Measurements from ENCODE around the gene IQCH.

DNA sequence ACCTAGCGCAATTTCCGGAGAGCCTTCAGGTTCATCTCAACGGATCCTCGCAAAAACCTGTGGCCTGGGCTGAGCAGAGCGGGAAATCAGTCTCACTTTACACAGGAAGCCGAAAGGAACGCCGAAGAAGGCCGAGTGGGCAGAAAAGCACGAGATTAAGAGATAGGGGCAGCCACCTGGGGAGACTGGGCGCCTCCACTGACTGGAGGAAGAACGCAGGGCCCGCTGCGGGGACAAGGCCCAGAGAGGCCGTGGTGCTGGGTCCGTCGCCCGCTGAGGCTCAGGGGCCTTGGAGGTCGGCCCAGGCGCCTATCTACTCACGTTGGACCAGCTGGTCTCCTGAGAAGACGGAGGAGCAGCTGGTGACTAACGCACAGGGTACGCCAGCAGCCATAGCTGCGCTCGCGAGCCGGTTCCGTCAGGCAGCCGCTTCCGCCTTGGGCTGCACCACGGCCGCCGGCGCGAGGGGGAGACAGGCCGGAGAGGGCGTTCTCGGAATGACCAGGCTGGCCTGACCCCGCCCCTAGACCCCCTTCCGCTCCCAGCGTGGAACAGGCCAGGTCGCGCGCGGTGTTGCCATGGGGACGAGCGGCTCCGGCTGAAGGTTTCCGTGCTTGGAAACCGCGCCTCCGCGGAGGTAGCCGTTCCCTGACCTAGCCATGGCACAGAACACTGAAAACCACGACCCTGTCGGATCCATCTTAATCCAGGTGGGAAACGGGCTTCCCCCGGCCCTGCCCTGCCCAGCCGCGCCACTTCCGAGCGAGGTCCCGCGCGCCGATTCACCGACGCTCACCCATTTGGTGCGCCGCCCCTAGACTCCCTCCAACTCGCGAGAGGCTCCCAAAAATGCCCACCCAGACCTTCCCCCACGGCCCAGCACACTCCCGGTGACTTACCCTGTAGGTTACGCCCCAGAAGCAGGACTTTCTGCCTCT, at the start of gene IQCH, which contains the start of gene AAGAB:
- TF ChIP-seq ELF4 (IDR thresholded peaks at IDR 0.05) (peak; percentile 94), CTBP1 (IDR thresholded peaks at IDR 0.05; ENCODE audit: borderline replicate concordance) (no peak; the same call in 1 of the 2 replicates), TARDBP (IDR thresholded peaks at IDR 0.05) (no peak), SUZ12 (IDR thresholded peaks at IDR 0.05) (no peak), ZNF384 (IDR thresholded peaks at IDR 0.05) (no peak), L3MBTL2 (conservative IDR thresholded peaks at IDR 0.05) (peak; percentile 87), NFRKB (IDR thresholded peaks at IDR 0.05) (no peak), BHLHE40 (IDR thresholded peaks at IDR 0.05; ENCODE audit: borderline replicate concordance) (peak; percentile 80), FOXA1 (IDR thresholded peaks at IDR 0.05) (no peak), SP1 (IDR thresholded peaks at IDR 0.05) (peak; percentile 98), FOXM1 (IDR thresholded peaks at IDR 0.05; ENCODE audit: borderline replicate concordance) (peak; percentile 85; the same call in 1 of the 2 replicates), HDGF (IDR thresholded peaks at IDR 0.05; ENCODE audit: borderline replicate concordance) (no peak)
